ENCODE results near the gene CDCA4.

DNA sequence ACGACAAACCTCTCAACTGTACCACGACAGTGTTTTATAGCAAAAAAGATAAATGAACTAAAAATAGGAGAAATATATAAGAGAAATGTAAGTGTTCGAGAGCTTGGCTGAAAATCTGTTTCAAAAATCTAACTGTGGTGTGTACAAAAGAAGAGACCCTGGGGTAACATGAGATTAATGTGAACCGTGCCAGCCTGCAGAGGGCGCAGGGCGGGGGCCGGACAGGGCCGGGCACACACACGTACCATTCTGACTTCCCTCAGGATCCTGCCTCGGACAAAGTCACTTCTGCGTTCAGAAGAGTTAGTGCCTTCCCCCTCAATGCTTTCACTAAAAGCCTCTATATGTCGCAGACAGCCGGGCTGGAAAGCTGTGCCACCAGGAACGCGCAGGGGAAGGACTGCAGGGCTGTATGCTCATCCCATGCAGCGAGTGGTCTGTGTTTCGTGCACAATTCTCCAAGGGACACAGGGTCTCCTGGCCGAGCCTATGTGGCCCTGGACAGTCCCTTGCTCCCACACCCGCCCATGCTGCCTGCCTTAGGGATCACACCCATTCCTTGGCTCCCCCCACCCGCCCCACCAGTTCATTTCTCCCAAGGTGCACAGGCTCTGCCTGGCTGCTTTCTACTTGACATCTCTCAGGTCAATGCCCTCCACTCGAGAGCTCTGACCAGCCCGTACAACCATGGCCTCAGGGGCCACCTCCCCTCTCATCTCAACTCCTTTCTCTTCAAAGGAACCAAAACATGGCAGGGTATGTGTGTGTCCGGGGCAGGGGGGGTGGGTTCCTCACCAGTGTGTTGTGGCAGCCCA lies 8.5 kb downstream of the CDCA4 start:
- TF ChIP-seq, protein P1, sequence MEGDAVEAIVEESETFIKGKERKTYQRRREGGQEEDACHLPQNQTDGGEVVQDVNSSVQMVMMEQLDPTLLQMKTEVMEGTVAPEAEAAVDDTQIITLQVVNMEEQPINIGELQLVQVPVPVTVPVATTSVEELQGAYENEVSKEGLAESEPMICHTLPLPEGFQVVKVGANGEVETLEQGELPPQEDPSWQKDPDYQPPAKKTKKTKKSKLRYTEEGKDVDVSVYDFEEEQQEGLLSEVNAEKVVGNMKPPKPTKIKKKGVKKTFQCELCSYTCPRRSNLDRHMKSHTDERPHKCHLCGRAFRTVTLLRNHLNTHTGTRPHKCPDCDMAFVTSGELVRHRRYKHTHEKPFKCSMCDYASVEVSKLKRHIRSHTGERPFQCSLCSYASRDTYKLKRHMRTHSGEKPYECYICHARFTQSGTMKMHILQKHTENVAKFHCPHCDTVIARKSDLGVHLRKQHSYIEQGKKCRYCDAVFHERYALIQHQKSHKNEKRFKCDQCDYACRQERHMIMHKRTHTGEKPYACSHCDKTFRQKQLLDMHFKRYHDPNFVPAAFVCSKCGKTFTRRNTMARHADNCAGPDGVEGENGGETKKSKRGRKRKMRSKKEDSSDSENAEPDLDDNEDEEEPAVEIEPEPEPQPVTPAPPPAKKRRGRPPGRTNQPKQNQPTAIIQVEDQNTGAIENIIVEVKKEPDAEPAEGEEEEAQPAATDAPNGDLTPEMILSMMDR (conservative IDR thresholded peaks at IDR 0.05 in 1 of 2, IDR thresholded peaks at IDR 0.05 in 1 of 2; ENCODE audit: extremely low read depth in 1 of 2, insufficient read depth in 1 of 2, low read depth in 1 of 2, low read length in 2 of 2), result peak; percentile 41 to 70
- no peak for TF ChIP-seq EZH2 (IDR thresholded peaks at IDR 0.05; ENCODE audit: borderline replicate concordance, low read length)
